Measurements from ENCODE around the gene GCFC2.

GRCh38 chr2:75751360-75751759 is 40.6 kb upstream of the GCFC2 start:
- TF ChIP-seq CBX2 (IDR thresholded peaks at IDR 0.05; ENCODE audit: borderline replicate concordance, low read depth): no peak
- TF ChIP-seq CTCF (IDR thresholded peaks at IDR 0.05): no peak
- TF ChIP-seq CHD4 (IDR thresholded peaks at IDR 0.05; ENCODE audit: borderline replicate concordance): no peak
- TF ChIP-seq REST (IDR thresholded peaks at IDR 0.05): no peak
- TF ChIP-seq EHMT2 (IDR thresholded peaks at IDR 0.05; ENCODE audit: low read depth): no peak
- TF ChIP-seq POLR2A (IDR thresholded peaks at IDR 0.05; ENCODE audit: low read length): no peak
- no peak for TF ChIP-seq MAX (IDR thresholded peaks at IDR 0.05)
- no peak for TF ChIP-seq RAD21 (conservative IDR thresholded peaks at IDR 0.05 in 1 of 2, IDR thresholded peaks at IDR 0.05 in 1 of 2)
- TF ChIP-seq ELK1 (IDR thresholded peaks at IDR 0.05; ENCODE audit: low read depth, low read length): no peak
- no peak for TF ChIP-seq ESRRA (IDR thresholded peaks at IDR 0.05; ENCODE audit: borderline replicate concordance, low read length)
- no peak for TF ChIP-seq E2F6 (IDR thresholded peaks at IDR 0.05; ENCODE audit: borderline replicate concordance, low read depth)

Data from A549 (cell line).